NCI-H1436 treated with DMSO at 0.1 percent for 48 hours (cell line): ENCODE results near the gene FAM131B.
"Not testable (repeated sequence)": the region's sequence is repeated elsewhere in the genome, so short reads cannot be mapped to it uniquely, and the experiment has no call there.

Experiments used
- DNase-seq: peaks from one replicate; lab custom pipeline; 2025; lab: John Stamatoyannopoulos, UW

Gene FAM131B

GRCh38 chr7:143394777-143395176, 32.3 kb upstream of the FAM131B start:
- no peak for DNase-seq

GRCh38 chr7:143394068-143394467, 31.6 kb upstream of the FAM131B start:
- no peak for DNase-seq

- DNase-seq, result no peak
Observed at GRCh38 chr7:143393267-143394041, 30.9 kb upstream of the FAM131B start.

- no peak for DNase-seq
Observed at GRCh38 chr7:143392875-143393266, 30.4 kb upstream of the FAM131B start.

- not testable (repeated sequence) for DNase-seq
Observed at GRCh38 chr7:143392427-143392826, 29.9 kb upstream of the FAM131B start.

GRCh38 chr7:143391462-143392404, 29.2 kb upstream of the FAM131B start:
- DNase-seq, result no peak

- DNase-seq, result no peak
Observed at GRCh38 chr7:143390773-143391317, 28.3 kb upstream of the FAM131B start.

GRCh38 chr7:143390104-143390772, 27.7 kb upstream of the FAM131B start:
- no peak for DNase-seq

- no peak for DNase-seq
Observed at GRCh38 chr7:143389316-143390103, 27.0 kb upstream of the FAM131B start.

GRCh38 chr7:143388491-143389101, 26.1 kb upstream of the FAM131B start:
- no peak for DNase-seq

GRCh38 chr7:143388051-143388450, 25.5 kb upstream of the FAM131B start:
- no peak for DNase-seq

- no peak for DNase-seq
Observed at GRCh38 chr7:143387156-143387975, 24.9 kb upstream of the FAM131B start.

- DNase-seq, result no peak
Observed at GRCh38 chr7:143385891-143386781, 23.6 kb upstream of the FAM131B start.

GRCh38 chr7:143384661-143385631, 22.4 kb upstream of the FAM131B start:
- DNase-seq, result no peak

GRCh38 chr7:143384148-143384547, 21.6 kb upstream of the FAM131B start:
- DNase-seq, result no peak

- no peak for DNase-seq
Observed at GRCh38 chr7:143383642-143383957, 21.1 kb upstream of the FAM131B start.

GRCh38 chr7:143382791-143383641, 20.5 kb upstream of the FAM131B start:
- no peak for DNase-seq
